HG03354 (cell line): ENCODE results near the gene MKLN1.
"Not testable (repeated sequence)": the region's sequence is repeated elsewhere in the genome, so short reads cannot be mapped to it uniquely, and the experiment has no call there.

ENCODE experiments used
- ATAC-seq: cut with Tn5 transposase; IDR thresholded peaks from one replicate; pipeline ENCODE4 v1.9.1; 2021; ENCODE audit warnings: mild to moderate bottlenecking; ENCODE audit not compliant: unreplicated experiment, poor library complexity, severe bottlenecking

Gene MKLN1

DNA sequence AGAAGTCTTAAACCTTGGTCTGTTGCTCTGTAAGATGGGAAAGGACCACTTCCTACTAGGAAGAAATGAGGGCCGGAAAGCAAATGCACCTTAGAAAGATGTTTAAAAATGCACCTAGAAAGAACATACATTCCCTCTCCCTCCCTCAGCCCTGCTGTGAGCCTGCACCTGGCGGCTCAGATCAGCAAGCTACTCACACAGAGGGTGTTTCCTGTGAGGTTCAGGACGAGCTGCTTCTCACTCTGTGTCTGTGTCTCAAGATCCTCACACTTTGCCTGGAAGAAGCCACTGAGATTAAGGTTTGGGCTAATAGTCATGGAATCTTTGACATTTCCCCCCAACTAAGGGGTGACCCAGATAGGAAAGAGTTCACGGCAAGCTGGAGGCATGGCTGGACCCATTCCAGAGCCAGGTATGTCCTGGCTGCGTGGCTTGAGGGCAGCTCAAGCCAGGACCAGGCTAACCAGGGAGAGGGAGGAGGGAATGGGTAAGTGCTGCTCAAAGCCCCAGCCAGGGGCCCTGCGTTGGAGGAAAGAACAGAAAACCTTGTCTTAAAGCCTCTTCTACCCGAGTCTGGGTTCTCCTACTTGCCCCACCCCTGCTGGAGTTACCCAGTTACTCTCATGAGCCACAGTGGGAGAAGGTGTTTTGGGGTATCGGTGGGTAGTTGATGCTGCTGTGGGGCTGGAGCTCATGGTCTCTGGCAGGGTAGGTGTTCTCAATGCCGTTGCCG is 181.2 kb downstream of the MKLN1 start:
- ATAC-seq: no peak

- no peak for ATAC-seq
These were observed 182.1 kb downstream of the MKLN1 start for GRCh38 chr7:131509781-131510180.

- no peak for ATAC-seq
These were observed 183.4 kb downstream of the MKLN1 start for GRCh38 chr7:131511071-131511470.

GRCh38 chr7:131511774-131512535 is 184.3 kb downstream of the MKLN1 start:
- ATAC-seq: no peak

DNA sequence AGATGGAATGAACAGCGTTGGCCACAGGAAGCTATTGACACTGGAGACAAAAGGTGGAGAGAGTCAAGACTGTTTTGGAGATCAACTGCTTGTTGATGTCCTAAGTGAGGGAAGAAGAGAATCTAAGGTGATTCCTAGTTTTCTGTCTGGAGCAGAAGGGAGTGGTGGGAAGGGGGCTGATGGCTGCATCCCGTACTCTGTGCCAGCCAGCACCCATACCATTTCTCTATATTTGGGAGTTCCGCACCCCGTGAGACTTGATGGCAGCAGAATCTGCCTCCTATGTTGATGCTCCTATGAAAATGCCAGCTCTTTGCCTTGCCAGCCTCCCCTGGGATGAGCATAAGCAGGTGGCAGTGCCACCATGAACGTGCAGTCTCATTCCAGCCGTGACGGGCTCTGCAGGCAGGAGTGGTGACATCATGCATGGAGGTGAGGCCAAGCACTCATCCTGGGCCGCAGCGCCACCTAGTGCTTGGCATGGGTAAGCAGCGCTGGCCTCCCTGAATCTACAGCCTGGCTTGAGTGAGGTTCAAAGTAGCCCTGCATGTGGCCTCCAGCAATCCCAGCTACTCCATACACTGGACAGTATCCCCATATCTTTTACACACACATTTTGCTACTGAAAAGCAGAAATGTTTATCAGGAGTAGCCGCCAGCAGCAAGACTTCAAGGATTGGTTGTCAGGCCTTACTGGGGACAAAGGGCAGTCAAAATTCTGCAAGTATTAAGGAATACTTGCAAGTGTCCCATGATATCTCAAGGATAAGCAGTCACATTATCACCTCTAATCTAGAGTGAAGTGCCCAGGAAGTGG is 185.8 kb downstream of the MKLN1 start:
- ATAC-seq: peak; percentile 97

GRCh38 chr7:131515471-131515870 is 187.8 kb downstream of the MKLN1 start:
- ATAC-seq: not testable (repeated sequence)

GRCh38 chr7:131517218-131517923 is 189.7 kb downstream of the MKLN1 start:
- ATAC-seq: no peak

DNA sequence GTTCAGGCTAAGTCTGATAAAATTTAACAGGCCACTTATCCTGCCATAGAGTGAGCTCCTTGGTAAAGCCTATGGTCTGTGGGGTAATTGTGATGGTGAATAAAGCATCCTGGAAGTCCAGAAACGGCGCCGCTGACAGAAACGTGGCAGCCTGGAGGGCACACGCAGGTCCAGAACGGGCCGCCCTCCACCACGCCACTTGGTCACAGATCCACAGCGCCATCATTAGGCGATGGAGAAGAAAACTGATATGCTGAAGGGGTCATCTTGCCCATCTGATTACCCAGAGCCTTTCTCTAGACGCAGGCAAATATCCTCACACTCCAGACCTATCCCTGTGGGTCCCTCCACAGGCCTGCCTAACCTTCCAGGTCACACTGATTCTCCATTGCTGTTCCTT is 190.9 kb downstream of the MKLN1 start:
- no peak for ATAC-seq

DNA sequence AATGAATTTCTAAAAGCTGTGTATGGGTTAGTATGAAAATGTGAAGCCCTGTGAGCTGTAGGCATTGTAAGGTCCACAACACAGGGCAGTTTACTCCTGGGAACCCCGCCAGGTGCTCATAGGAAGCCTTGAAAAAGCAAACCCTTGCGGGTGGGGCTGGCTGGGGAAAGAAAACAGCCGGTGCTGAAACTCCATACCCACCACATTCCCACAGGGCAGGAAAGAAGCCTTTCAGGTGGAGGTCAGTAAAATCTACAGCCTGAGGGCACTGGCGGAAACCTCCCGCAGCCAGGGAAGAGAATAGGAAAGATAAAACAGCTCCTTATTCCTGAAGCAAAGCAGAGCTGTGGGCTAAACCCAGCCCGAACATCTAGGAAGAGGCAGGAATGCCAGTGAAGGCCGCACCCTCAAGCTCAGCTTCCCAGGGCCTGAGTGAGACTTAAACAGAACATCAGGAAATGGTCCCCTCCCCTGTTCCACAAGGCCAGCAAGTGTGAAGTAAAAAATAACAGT is 194.0 kb downstream of the MKLN1 start:
- no peak for ATAC-seq

DNA sequence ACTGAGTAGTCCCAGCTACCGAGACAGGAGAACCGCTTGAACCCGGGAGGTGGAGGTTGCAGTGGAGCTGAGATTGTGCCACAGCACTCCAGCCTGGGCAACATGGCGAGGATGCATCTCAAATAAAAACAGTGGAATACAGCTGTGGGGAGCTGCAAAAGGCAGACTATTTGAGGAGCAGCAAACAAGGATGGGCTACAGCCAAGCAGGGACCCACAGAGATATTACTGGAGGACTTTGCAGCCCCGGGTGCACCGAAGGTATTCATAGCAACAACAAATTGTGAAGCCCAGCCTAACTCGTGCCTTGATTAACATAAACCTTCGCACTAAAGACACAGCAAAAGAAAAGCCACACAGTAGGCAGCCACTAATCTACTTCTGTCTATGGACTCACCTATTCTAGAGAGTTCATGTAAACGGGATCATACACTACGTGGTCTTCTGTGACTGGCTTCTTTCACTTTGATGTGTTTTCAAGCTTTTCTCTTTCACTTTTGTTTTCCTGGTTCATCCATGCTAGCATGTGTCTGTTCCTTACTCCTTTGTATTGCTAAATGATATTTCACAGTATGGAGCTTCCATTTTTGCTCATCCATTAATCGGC is 194.8 kb downstream of the MKLN1 start:
- ATAC-seq: no peak

DNA sequence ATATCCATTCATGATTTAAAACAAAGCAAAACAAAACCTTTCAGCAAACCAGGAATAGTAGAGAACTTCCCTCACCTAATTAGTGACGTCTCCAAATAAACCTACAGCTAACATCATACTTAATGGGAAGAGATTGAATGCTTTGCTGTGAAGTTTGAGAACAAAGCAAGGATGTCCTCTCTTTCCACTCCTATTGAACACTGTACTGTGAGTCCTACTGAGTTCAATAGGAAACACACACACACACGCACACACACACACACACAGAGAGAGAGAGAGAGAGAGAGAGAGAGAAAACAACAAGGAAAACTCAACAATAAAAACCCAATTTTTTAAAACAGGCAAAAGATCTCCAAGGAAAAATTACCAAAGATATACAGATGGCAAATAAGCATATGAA is 196.4 kb downstream of the MKLN1 start:
- ATAC-seq: no peak

DNA sequence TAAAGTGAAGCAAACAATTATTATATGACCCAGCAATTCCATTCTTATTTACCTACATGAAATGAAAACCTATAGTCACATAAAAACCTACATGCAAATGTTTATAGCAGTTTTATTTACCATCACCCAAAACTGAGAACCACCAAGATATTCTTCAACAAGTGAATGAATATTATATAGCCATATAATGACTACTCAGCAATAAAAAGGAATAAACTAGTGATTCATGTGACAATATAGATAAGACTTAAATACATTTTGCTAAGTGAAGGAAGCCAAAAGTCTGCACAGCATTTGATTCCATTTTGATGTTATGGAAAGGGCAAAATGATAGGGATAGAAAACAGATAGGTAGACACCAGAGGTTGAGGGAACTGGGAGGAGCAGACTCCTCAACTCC is 197.0 kb downstream of the MKLN1 start:
- no peak for ATAC-seq

GRCh38 chr7:131525820-131526219 is 198.1 kb downstream of the MKLN1 start:
- no peak for ATAC-seq

DNA sequence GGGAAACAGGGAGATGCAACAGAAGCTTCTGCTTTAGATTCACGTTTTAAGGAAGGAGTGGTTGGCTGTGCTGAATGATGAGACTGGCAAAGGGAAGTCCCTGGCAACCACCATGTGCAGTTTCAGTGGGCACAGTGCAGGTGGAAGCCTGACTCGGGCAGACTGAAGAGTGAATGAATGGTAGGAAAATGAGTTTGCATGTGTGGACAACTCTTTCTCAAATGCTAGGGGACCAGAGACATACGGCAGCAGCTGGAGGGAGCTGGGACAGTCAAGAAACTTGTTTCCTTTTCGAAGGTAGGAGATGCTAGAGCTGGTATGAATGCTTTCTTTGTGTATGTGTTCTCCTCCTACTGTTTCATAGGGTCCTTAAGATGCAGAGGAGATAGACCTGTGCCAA is 199.8 kb downstream of the MKLN1 start:
- no peak for ATAC-seq

DNA sequence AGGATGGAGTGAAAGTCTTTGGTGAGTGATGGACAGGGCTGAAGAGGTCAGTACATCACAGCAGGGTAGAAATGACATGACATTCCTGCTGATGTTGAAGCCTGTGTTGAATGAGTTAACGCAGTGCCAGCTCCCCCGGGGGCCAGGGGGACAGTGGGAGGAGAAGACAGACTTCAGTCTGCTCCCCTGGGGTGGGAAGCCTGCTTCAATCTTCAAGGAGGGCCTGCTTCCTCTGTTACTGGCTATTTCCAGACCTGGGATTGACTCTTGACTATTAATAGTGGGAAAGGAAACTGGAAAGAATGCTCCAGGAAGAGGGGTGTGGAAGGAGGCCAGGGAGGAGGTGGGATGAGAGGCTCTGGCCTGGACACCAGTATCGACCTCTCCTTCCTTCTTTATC is 201.5 kb downstream of the MKLN1 start:
- no peak for ATAC-seq

DNA sequence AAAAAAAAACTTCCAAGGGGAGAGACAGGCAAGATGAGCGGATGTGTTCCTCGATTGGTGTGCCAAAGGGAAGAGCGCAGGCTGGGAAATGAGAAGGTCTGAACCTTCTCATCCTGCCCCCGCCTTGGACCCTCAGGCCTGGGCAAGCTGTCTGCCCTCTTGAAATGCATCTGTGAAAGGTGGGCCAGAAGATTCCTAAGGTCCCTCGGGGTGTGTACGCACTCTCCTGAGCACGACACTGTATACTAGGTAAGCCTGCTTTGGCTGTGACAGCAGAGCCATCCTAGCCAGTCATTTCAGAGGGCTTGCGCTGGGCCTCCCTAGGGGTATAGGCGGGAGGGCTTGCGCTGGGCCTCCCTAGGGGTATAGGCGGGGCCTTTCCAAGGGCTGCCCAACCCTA is 201.9 kb downstream of the MKLN1 start:
- ATAC-seq: no peak

DNA sequence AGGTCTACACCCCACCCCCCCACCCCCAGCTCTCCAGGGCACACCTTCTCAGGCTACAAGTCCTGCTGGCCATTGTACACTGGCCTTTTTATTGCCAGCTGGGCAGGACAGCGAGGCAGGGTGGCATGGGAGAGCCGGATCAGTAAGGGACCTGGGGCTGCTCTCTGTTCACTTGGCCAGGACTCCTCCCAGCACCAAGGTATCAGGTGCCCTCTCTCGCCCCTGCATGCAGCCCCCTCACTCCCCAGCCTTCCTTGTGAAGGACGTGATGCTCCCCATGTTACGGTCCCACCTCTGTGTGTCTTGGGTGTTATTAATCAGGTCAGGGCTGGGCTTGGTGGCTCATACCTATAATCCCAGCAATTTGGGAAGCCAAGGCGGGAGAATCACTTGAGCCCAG is 202.5 kb downstream of the MKLN1 start:
- no peak for ATAC-seq

DNA sequence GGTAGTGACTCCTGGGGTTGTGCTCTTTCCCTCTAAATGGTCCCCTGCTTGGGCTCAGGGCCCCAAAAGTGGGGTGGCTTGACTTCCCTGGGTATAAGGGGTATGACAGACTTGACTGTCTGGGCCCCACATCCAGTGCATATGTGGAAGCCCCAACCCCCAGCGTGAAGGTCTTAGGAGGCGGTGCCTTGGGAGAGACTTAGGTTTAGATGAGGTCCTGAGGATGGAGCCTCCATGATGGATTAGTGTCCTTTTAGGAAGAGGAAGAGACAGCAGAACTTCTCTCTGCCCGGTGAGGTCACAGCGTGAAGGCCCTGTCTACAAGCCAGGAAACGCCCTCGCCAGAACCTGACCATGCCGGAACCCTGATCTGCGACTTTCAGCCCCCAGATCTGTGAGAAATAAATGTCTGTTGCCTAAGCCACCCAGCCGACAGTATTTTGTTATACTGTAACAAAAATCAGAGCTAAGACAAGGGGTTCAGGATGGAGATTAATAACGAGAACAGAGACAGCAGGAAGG is 205.0 kb downstream of the MKLN1 start:
- no peak for ATAC-seq

DNA sequence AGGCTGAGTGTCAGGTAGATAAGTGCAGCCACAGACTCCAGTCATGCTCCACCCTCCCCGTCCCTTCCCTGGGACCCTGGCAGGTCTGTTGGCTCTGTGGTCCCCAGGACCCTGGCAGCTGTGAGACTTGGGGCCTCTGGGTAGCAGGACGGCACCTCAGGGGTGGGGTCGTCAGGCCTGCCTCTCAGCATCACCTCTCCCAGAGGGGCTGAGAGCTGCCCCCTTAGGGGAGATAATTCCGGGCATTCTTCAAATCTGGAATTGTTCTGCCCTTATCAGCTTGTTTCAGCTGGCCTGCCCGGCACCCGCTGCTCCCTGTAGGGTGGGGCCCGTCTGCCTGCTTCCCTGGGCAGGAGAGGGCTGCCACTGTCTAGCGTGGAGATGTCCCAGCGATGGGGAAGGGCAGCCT is 205.5 kb downstream of the MKLN1 start:
- ATAC-seq: no peak
